Upper lobe of left lung (tissue), 6 donors: Measurements from ENCODE around the gene ROBO3. TPM values are rescaled to one million over a fixed set of nuclear protein-coding genes. Genes with fewer than 3 reads are reported as not detected.
A peak's percentile ranks its signal among the peaks of the same experiment; 100 is the strongest.

Source experiments
- ATAC-seq, 2 donors: fragments of 200-7000 bp; cut with Tn5 transposase; one replicate each; pipeline ENCODE4 v1.9.1; 2022; ENCODE audit warnings: mild to moderate bottlenecking in 2 of 2, moderate library complexity in 2 of 2; ENCODE audit not compliant: low FRiP score in 2 of 2
- DNase-seq, 2 donors: peaks; one replicate each; pipeline ENCODE4 v3.0.0-alpha.2; 2019 to 2020
- H3K27ac ChIP-seq, 4 donors: fragments of 200-600 bp; sonication (generic); one replicate each; pipeline ENCODE4 v1.5.1; 2016 to 2019
- H3K27me3 ChIP-seq, 4 donors: fragments of 200-600 bp; sonication (generic); one replicate each; pipeline ENCODE4 v1.5.1; 2017 to 2019
- H3K36me3 ChIP-seq, 4 donors: fragments of 200-600 bp; sonication (generic); one replicate each; pipeline ENCODE4 v1.5.1; 2016 to 2019
- H3K4me1 ChIP-seq, 4 donors: fragments of 200-600 bp; sonication (generic); one replicate each; pipeline ENCODE4 v1.5.1; 2018 to 2019
- H3K4me3 ChIP-seq, 4 donors: fragments of 200-600 bp; sonication (generic); one replicate each; pipeline ENCODE4 v1.5.1; 2017 to 2019; ENCODE audit warnings: mild to moderate bottlenecking in 2 of 4, moderate library complexity in 1 of 4
- H3K9me3 ChIP-seq, 4 donors: fragments of 200-600 bp; sonication (generic); one replicate each; pipeline ENCODE4 v1.5.1; 2018 to 2019
- EP300 ChIP-seq, 4 donors: sonication (generic); formaldehyde crosslinking; IDR thresholded peaks; one replicate each; pipeline ENCODE4 v1.5.1; 2017; ENCODE audit warnings: antibody characterized with exemption in 4 of 4, control low read depth in 2 of 4
- POLR2A ChIP-seq, 4 donors: fragments of 450-650 bp; IDR thresholded peaks; one replicate each; pipeline ENCODE4 v1.5.1; 2016 to 2017; ENCODE audit warnings: antibody characterized with exemption in 4 of 4, mild to moderate bottlenecking in 2 of 4
- POLR2AphosphoS5 ChIP-seq, 2 donors: sonication (generic); formaldehyde crosslinking; IDR thresholded peaks; one replicate each; pipeline ENCODE4 v1.5.1; 2017; ENCODE audit warnings: antibody characterized with exemption in 2 of 2
- WGBS, 2 donors: methylation state at CpG; one replicate each; pipeline ENCODE4 v1.1.5; 2017 to 2018; 5-methylcytosine and 5-hydroxymethylcytosine counted together
- total RNA-seq, 6 donors: library from RNA; depleted of rRNA in 4 of 6; stranded (reverse); fragments of >200 nt in 4 of 6; gene quantifications; one replicate each; pipeline versions ENCODE4 v1.1.0 to v1.2.1, GENCODE V29; 2016 to 2021
- TF ChIP-seq, protein P1 (sequence below), 6 experiments: fragments of 450-650 bp in 4 of 6; fragments of 200-600 bp in 2 of 6; sonication (generic) in 2 of 6; IDR thresholded peaks; one replicate each; pipeline ENCODE4 v1.5.1; 2016 to 2019; ENCODE audit warnings: antibody characterized with exemption in 6 of 6
- donor health status: DM: no; HTN: no; CAD: no; lungs with moderate emphysema.
- donor health status: DM: no; HTN: yes; CAD: no; lungs with severe emphysema.

Gene ROBO3
- total RNA-seq, 6 donors from 2014 or later, result 6.4 to 40.9 (median 7.5) TPM

DNA sequence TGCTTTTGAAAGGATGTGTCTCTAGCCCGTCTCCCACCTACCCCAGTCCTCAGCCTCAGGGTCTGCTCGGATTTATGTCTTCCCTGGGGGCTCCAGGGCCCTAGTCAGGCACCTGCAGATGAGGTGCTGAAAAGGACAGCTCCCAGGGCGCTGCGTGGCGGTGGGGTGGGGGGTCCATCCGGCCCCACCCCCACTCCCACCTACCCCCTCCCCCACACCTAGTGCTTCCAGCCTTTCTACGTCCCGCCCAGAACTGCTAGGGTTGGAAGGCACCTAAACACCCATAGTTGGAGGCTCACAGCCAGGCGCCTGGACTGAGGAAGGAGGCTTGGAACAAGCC is 1.4 kb upstream of the ROBO3 start:
- H3K27ac ChIP-seq, result no peak overlapping the region
- peaks cover 2 to 51% (median 35%) of the 10 kb centered on the region in 4 donors for H3K27me3 ChIP-seq
- no peaks in the 10 kb centered on the region for H3K36me3 ChIP-seq
- no peak for DNase-seq
- H3K4me3 ChIP-seq, result no peak overlapping the region
- TF ChIP-seq POLR2AphosphoS5 (IDR thresholded peaks at IDR 0.05) (no peak), EP300 (IDR thresholded peaks at IDR 0.05) (no peak), POLR2A (IDR thresholded peaks at IDR 0.05) (no peak)
- TF ChIP-seq, protein P1, sequence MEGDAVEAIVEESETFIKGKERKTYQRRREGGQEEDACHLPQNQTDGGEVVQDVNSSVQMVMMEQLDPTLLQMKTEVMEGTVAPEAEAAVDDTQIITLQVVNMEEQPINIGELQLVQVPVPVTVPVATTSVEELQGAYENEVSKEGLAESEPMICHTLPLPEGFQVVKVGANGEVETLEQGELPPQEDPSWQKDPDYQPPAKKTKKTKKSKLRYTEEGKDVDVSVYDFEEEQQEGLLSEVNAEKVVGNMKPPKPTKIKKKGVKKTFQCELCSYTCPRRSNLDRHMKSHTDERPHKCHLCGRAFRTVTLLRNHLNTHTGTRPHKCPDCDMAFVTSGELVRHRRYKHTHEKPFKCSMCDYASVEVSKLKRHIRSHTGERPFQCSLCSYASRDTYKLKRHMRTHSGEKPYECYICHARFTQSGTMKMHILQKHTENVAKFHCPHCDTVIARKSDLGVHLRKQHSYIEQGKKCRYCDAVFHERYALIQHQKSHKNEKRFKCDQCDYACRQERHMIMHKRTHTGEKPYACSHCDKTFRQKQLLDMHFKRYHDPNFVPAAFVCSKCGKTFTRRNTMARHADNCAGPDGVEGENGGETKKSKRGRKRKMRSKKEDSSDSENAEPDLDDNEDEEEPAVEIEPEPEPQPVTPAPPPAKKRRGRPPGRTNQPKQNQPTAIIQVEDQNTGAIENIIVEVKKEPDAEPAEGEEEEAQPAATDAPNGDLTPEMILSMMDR (IDR thresholded peaks at IDR 0.05), result no peak
- no peaks in the 10 kb centered on the region for H3K9me3 ChIP-seq
- H3K4me1 ChIP-seq, result peaks cover 46 to 59% (median 52%) of the 10 kb centered on the region in 4 donors
- no peak for ATAC-seq
- 8 to 10% methylated on average over 2 to 9 of the region's 9 CpGs for WGBS, 2 donors

DNA sequence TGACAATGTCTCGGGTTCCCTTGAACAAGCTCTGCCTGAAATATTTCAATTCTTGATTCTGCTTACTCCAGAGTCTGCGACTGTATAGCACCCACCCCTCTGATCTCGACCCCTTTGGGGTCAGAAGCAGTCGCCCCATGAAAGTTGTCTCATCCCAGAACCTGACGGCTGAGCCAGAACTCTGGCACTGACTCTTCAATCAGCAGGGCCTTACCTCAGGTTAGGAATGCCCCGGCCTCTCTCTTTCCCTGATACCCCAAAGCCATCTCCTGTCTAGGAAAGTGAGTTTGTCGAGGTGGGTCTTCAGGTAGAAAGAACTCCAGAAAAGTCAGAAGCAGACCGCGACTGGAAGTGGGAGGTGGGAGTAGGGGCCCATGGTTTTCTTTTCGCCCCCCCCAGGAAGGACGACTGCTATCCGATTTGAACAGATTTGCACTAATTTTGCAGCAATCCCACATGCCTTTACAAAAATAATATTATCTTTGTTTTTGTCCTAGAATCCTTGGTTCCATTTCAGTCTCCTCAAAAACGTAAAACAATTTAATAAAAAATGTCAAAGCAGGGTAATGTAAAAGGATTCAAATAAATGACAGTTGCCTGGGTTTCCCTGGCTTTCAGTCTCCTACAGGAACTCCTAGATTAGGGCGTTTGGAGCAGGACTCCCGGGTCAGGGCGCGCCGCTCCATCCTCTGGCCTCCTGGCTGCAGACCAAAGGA is 898 bp upstream of the ROBO3 start:
- Histone ChIP-seq H3K4me1 (peaks cover 50 to 64% (median 55%) of the 10 kb centered on the region in 4 donors), H3K27me3 (peaks cover 2 to 55% (median 37%) of the 10 kb centered on the region in 4 donors), H3K36me3 (no peaks in the 10 kb centered on the region), H3K27ac (no peak overlapping the region), H3K4me3 (no peak overlapping the region), H3K9me3 (no peaks in the 10 kb centered on the region)
- DNase-seq, result no peak
- no peak for ATAC-seq
- WGBS, 2 donors, result 17 to 19% methylated on average over 17 to 18 of the region's 18 CpGs
- no peak for TF ChIP-seq POLR2A (IDR thresholded peaks at IDR 0.05)
- no peak for TF ChIP-seq POLR2AphosphoS5 (IDR thresholded peaks at IDR 0.05)
- TF ChIP-seq EP300 (IDR thresholded peaks at IDR 0.05), result no peak
- TF ChIP-seq, protein P1 (IDR thresholded peaks at IDR 0.05), result no peak

DNA sequence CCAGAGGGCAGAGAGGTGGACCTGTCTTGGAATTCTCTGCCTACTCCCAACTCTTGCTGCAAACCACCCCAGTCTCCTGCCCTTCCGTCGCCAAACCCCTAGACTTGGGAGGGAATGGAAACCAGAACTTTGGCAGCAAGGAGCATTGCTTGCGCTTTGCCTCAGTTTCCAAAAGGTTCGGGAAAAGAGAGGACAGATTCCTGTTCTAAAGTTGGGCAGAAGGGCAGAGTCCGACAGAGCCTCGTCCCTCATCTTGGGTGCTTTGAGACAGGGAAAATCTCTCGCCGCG is 396 bp upstream of the ROBO3 start:
- Histone ChIP-seq H3K36me3 (no peaks in the 10 kb centered on the region), H3K9me3 (no peaks in the 10 kb centered on the region), H3K27ac (no peak overlapping the region), H3K4me1 (peaks cover 50 to 66% (median 56%) of the 10 kb centered on the region in 4 donors), H3K4me3 (no peak overlapping the region), H3K27me3 (peaks cover 2 to 59% (median 40%) of the 10 kb centered on the region in 4 donors)
- DNase-seq, result no peak
- 0 to 5% methylated on average over 7 to 9 of the region's 9 CpGs for WGBS, 2 donors
- ATAC-seq, result no peak
- TF ChIP-seq POLR2A (IDR thresholded peaks at IDR 0.05), result no peak
- TF ChIP-seq POLR2AphosphoS5 (IDR thresholded peaks at IDR 0.05), result no peak
- TF ChIP-seq, protein P1 (IDR thresholded peaks at IDR 0.05), result no peak
- TF ChIP-seq EP300 (IDR thresholded peaks at IDR 0.05), result no peak

DNA sequence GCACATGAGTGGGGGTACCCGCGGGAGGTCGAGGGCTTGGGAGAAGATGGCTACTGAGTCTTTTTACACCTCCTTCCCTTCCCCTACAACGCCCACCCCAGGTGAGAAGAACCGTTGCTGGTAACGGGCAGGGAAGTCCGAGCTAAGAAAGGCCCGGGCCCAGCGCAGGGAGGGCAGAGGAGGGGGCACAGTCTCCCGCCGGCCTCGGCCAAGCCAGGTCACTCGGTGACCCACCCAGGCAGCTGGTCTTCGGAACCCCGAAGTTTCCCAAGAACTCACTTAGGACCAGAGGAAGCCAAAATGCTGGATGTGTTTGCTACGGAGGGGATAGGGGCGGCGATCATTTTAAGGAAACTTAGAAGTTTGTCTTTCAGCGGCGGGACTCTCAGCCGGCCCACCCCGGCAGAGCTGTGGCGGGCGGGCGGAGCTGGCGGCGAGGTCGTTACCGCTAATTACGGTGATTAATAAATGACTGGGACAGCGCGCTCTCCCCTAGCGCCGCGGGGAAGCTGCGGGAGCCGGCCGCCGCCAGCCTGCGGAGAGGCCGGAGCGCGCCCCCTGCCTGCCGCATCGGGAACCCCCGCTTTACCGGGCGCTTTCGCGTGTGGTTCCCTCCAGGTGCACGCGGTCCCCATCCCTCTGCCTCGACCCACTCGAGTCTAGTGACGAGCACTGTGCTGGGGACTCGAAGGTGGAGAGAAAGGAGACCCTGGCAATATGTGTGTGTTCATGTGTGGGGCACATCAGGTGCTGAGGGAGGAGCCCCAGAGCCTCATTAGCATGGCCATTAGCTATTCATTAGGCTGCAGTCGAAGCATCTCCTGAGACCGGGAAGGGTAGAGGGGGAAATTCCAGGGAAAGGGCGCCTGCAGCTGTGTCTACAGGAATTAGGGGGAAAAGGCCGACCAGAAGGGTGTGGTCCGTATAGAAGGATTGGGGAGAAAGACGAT is 945 bp downstream of the ROBO3 start:
- Histone ChIP-seq H3K9me3 (no peaks in the 10 kb centered on the region), H3K27me3 (peaks cover 2 to 66% (median 43%) of the 10 kb centered on the region in 4 donors), H3K4me3 (peak overlapping the region in 3 of 4 donors; percentile 9 to 36 (median 17)), H3K27ac (no peak overlapping the region), H3K4me1 (peaks cover 50 to 66% (median 56%) of the 10 kb centered on the region in 4 donors), H3K36me3 (no peaks in the 10 kb centered on the region)
- peak in 1 of 2 donors; percentile 94 for DNase-seq
- 5 to 6% methylated on average over 17 to 51 of the region's 62 CpGs for WGBS, 2 donors
- ATAC-seq, result peak in 1 of 2 donors; percentile 75
- no peak for TF ChIP-seq POLR2A (IDR thresholded peaks at IDR 0.05)
- TF ChIP-seq, protein P1 (IDR thresholded peaks at IDR 0.05), result peak; percentile 71 to 88 (median 77)
